ENCODE data around the gene NRDE2.

GRCh38 chr14:90374813-90375212 lies 43.1 kb upstream of the NRDE2 start:
- TF ChIP-seq CTCF (IDR thresholded peaks at IDR 0.05; ENCODE audit: insufficient read depth, low read length) (no peak), SPI1 (IDR thresholded peaks at IDR 0.05; ENCODE audit: borderline replicate concordance, low read depth) (no peak), POLR2AphosphoS5 (IDR thresholded peaks at IDR 0.05; ENCODE audit: low read depth) (no peak)
- TF ChIP-seq, protein P1, sequence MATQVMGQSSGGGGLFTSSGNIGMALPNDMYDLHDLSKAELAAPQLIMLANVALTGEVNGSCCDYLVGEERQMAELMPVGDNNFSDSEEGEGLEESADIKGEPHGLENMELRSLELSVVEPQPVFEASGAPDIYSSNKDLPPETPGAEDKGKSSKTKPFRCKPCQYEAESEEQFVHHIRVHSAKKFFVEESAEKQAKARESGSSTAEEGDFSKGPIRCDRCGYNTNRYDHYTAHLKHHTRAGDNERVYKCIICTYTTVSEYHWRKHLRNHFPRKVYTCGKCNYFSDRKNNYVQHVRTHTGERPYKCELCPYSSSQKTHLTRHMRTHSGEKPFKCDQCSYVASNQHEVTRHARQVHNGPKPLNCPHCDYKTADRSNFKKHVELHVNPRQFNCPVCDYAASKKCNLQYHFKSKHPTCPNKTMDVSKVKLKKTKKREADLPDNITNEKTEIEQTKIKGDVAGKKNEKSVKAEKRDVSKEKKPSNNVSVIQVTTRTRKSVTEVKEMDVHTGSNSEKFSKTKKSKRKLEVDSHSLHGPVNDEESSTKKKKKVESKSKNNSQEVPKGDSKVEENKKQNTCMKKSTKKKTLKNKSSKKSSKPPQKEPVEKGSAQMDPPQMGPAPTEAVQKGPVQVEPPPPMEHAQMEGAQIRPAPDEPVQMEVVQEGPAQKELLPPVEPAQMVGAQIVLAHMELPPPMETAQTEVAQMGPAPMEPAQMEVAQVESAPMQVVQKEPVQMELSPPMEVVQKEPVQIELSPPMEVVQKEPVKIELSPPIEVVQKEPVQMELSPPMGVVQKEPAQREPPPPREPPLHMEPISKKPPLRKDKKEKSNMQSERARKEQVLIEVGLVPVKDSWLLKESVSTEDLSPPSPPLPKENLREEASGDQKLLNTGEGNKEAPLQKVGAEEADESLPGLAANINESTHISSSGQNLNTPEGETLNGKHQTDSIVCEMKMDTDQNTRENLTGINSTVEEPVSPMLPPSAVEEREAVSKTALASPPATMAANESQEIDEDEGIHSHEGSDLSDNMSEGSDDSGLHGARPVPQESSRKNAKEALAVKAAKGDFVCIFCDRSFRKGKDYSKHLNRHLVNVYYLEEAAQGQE (IDR thresholded peaks at IDR 0.05; ENCODE audit: insufficient replicate concordance, low read depth), result no peak

Data from HL-60 (cell line).